GM19043 (cell line): ENCODE results near the gene TENM4.

ENCODE experiments used
- ATAC-seq: cut with Tn5 transposase; IDR thresholded peaks from one replicate; pipeline ENCODE4 v1.9.1; 2021; ENCODE audit warnings: low read depth; ENCODE audit not compliant: unreplicated experiment

The TENM4 gene

GRCh38 chr11:78659326-78660270, 781.2 kb downstream of the TENM4 start:
- ATAC-seq, result no peak

DNA sequence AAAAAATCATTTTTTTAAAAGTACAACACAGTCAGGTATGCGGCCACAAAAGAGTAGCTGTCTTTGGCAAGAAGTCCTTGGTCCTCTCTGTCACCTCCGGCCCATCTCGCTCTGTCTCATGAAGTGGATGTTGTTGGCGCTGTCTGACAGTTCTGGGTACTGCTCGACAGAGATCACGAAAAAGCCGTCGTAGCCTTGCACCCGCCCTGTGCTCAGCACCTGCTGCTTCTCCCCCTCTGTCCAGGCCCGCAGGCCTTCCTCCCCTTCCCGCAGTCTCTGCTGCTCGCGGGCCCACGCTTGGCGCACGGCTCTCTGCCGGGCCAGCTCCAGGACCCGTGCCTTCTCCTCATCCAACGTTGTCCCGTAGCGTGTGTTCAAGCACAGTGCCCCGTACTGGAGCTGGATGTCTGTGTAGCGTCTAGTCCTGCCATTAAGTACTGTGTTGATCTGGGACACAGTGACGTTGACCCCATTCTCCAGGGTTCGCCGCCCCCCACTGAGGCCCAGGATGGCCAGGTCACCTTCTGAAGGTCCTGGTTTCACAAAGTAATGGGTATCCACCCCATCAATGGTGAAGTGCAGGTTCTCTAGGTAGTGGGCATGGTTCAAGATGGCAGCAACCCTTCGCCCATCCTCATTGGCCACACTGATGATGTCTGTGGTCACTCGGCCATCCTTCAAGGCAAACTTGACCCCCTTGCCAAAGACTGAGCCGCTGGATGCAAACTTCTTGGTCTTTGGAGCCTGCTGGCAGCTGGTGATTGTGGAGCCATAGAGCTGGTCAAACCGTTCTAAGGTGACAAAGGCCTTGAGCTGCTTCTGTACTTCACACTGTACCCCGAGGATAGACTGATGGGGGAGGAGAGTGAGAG, 782.6 kb downstream of the TENM4 start:
- ATAC-seq, result no peak

DNA sequence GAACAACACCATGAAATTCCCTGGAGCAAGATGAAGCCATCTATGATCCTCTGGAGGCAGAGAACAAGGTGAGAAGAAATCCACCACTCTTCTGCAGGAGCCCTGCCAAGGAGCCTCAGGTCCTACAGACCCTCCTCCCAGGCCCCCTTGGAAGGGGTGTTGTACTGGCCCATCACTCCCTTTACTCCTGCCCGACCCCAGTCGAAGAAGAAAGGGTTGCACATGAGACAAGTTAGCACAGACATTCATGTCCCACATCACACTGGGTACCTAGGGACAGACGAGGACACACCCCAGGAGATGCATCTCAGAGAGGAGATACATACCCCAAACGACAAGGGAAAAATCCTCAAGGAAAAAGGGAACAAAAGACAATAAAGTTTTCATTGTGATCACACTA, 783.4 kb downstream of the TENM4 start:
- ATAC-seq, result no peak

DNA sequence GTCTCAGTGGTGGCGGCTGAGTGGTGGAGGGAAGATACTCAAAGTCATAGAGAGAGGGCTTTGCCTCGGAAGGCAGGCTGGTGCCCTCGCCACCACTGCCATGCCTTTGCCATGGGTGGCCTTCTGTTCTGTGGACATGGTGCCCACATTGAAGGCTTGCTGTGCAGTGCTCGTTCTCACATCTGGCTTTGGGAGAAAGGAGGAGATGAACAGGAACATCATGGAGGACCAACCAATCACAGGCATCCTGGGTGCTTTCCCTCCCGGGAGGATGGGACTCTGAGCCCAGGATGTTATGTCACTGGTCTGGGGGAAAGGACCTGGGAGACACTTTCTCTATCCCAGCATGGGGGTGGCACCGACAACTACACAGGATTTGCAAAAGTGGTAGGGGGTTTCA, 783.8 kb downstream of the TENM4 start:
- no peak for ATAC-seq

DNA sequence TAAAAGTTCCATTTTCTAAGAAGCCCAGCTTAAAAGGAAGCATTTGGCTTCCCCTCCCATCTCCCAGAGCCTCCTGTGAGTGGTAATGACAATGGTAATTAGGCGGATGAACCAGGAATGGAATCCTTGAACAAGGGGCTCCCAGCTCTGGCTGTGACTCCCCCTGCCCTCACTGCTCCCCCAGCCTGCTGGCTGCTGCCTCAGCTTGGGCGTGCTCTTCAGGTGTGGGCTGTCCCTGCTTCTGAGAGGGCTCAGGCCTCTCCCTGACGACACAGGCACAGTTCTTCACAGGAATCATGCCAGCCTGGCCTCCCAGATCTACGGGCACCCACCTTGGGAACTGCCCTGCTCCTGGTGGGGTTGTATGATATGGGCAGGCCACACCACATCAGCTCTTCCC, 784.5 kb downstream of the TENM4 start:
- ATAC-seq, result no peak

DNA sequence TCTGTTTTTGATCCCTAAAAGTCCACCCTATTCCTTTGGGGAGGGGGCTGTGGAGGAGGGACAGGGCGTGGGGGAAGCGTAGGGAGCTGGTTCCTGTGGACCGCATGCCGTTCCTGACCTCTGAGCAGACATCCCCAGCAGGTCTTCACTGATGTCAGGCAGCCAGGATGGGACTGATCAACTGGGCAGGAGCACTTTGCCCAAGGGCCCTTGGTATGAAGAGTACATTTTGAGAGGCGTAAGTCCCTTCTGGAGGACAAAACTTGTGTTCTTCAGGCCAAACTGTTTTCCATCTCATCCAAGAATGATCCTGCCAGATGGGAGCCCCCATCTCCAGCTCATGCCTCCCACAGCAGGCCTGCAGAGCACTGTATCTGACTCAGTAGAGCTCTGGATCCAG, 785.3 kb downstream of the TENM4 start:
- ATAC-seq, result no peak

GRCh38 chr11:78654866-78655265, 786.0 kb downstream of the TENM4 start:
- no peak for ATAC-seq

DNA sequence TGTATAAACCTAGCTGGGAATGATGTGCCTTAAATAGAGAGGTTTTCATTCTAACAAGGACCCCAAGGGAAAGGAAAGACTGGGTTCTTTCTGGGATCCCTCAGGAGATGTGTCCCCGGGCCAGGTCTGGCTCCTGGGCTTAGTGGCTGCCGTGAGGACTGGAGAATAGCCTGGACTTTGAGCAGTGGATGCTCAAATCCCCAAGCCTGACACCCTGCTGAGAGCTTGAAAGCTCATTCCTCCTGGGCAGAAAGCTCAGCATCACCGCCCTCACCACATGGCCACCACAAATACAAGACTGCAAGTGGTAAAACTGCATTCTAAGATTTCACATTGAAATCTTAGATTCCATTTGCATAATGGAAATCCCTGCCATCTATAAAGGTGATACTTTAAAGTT, 786.8 kb downstream of the TENM4 start:
- no peak for ATAC-seq

- ATAC-seq, result no peak
Observed at GRCh38 chr11:78653294-78653909, 787.4 kb downstream of the TENM4 start.

DNA sequence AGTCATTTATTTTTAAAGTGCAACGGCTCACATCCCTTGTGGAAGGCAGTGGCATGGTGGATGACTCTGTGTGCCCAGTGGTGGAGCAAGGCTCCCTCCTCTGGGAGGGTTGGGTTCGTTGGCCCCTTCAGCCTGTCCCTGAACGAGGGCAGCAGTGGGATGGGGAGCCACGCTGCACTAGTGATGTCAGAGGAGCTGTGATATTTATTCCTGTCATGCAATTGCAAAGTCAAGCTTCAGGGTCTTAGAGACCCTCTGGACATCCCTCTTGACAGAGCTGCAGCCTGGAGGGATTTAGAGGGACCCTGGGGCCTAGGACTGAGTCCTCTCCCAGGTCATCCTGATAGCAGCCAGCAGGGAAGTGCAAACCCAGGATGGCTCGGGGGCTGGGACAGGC, 788.0 kb downstream of the TENM4 start:
- no peak for ATAC-seq

DNA sequence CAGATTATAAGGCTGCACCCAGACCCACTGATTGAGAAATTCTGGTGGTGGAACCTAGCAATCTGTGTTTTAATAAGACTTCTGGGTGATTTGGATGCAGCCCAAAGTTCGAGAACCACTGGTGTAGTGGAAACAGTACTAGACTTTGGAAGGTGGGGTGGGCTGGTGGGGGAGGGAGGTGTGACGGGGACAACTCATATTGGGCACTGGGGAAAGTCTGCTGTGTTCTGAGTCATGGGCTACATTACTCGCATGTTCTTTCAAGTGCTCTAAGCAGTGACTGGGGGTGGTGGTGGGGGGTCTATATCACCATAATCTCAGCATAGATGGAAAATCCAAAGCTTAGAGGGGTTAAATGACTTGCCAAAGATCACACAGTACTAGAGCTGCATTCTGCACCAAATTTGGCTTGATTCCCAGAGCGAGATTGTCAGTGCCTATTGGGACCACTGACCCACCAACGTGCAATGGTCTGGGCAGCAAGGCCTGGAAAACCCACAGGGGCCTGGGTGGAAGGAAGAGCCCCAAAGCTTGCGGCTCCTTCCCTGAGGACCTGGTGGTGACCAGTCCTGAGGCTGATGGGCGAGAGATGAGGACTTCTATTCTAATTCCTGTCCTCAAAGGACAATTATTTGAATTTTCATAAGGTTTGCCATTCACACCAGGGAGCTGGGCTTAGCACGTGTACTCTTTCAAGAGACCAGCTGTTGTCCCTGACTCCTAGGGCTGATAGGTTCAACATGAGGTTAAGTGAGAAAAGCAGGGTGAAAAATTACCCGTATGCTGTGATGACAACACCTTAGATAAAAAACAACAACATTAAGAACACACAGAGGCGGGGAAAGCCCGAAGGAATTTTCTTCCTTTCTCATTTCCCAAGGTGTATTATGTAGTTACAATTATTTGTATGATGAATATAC, 788.6 kb downstream of the TENM4 start:
- ATAC-seq, result no peak

DNA sequence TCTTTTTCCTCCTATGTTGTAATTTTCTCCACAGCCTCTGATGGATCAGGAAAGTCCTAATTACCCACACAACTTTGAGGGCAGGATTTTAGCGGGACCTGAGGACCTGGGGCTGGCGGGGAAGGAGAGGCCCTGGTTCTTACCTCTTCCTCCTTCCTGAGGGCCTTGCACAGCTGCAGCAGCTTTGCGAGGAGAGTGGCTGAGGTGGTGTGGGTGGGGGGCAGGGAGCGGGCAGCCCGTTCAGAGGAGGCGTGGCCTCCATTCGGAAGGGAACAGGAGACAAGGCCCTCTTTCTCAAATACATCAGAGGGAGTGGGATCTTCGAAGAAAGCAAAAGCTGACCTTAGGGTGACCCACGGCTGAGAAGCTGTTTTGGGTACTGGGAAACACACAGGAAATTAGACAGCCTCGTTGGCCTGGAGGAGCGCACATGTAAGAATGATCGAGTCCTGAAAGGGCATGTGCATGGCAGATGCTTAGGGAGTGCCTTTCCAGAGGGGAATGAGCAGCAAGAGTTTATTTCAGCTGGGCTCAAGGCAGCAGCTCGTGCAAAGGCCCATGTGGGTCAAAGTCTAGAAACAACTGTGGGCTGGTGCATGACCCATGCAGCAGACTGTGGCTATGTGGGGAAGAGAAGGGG, 789.6 kb downstream of the TENM4 start:
- ATAC-seq, result no peak

DNA sequence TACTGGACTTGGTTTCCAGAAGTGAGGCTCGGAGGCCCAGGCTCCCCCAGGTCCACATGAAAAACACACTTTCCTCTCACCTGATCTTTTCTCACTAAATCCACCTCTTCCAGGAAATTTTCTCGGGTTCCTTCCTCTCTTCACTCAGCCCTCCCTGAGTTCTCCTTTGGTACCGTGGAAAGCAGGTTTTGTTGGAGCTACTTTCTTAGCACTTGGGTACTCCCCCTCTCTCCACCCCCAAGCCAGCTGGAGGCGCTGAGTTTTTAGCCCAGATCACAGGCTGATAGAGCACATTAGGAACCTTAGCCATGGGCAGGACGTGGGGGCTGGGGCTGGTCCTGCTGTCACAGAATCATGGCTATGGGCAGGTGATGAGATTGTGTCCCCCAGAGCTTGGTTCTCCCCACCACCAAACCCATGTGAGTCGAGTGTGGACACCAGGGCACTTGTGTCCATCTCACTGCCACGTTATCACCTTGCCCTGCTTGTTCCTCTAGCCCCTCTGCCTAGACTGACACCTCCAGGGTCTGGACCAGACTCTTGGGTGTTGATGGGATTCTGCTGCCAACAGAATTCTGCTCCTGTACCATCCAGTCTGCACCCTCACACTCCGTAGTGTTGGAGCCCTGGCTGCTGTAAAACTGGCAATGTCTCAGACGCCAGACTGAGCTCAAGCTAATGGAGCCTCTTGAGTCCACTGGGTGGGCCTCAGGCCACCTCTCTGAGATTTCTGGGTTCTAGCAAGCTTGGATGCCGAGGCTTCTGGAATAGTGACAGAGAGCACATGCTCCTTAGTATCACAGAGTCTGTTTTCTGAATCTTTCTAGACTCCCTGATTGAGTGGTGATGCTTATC, 791.2 kb downstream of the TENM4 start:
- ATAC-seq, result no peak

GRCh38 chr11:78647986-78648875, 792.6 kb downstream of the TENM4 start:
- no peak for ATAC-seq

DNA sequence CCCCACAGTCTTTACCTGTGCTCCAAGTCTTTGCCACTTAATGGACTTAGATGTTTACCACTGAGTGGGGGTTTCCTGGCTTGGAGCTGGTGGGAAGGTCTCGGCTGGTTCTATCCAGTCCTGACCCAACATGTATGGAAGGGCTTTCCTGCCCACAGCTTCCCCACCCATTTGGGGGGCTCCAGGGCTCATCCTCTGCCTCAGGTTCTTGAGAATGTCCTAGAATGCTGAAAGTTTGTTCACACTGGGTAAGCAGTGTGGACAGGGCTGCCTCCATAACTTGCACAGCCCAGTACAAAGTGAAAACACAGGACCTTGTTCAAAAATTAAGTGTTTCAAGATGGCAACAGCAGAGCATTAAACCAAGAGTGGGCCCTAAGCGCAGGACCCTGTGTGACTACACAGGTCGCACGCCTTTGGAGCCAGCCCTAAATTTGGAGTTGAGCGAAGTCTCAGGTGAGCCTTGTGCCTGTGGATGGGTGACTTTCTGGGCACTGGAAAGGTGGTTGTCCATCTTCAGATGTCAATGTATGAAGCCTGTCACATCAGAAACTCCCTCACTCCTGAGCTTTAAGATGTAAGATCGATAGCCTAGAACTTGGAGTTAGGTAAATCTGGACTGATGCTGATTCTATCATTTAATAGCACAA, 793.4 kb downstream of the TENM4 start:
- ATAC-seq, result no peak

DNA sequence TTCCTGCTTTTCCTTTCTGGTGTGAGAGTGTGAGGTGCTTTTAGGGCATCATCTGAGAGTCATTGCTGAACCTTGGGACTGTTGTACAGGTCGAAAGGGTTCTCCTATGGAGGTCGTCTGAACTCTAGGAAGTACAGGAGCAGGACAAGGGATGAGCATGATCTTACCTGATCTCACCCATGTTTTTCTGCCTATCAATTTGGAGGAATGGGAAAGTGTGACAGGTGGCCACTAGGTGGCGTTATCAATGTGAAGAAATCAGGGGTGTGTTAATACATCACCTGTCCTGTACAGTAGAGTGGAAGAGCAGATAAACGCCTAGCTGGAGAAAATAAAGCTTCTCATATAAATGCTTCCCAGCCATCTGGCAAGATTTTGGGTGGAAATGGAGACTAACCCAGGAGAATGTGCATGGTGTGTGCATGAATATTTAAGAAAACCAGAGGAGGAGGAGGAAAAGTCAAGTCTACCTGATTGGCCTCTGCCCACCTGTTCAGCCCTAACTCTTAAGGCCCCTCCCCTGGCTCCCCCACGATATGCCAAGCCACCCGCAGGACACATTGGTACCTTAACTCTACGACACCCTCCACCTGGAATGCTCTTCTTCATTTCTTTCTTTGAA, 794.2 kb downstream of the TENM4 start:
- no peak for ATAC-seq
